HEK293 (cell line): ENCODE data around the gene MYLK.

Experiments
- CTCF ChIA-PET: fragments of 350-600 bp; formaldehyde crosslinking; extraction: SDS; loops from one replicate; lab custom pipeline; 2021; ENCODE audit warnings: antibody characterized with exemption; lab: Yijun Ruan, JAX
- POLR2A ChIA-PET: fragments of 300-600 bp; formaldehyde crosslinking; extraction: SDS; loops from one replicate; lab custom pipeline; 2020; ENCODE audit warnings: antibody characterized with exemption, inconsistent platforms; lab: Yijun Ruan, JAX
- H3K27ac ChIP-seq: fragments of 200-500 bp; sonication (Bioruptor generic); 2 replicates; pipeline ENCODE4 v1.5.1; 2014; ENCODE audit warnings: low read depth, low read length, control low read depth, inconsistent platforms; ENCODE audit errors: extremely low read depth
- H3K36me3 ChIP-seq, 2 experiments: fragments of 200-500 bp in 1 of 2; sonication (Bioruptor generic) in 1 of 2; 1 replicate in 1 of 2; 2 replicates in 1 of 2; pipeline ENCODE4 v1.5.1; 2014 to 2017; ENCODE audit warnings: inconsistent platforms in 2 of 2, low read length in 2 of 2; ENCODE audit not compliant: control insufficient read depth in 2 of 2, insufficient read depth in 1 of 2
- H3K4me1 ChIP-seq: fragments of 200-500 bp; sonication (Bioruptor generic); 2 replicates; pipeline ENCODE4 v1.5.1; 2014; ENCODE audit warnings: mild to moderate bottlenecking, low read length, inconsistent platforms; ENCODE audit not compliant: control insufficient read depth, insufficient read depth
- H3K4me3 ChIP-seq: 2 replicates; pipeline ENCODE4 v1.5.1; 2011; ENCODE audit warnings: low read depth, mild to moderate bottlenecking, control low read depth, low read length, moderate library complexity
- H3K9me3 ChIP-seq: fragments of 200-500 bp; sonication (Bioruptor generic); 2 replicates; pipeline ENCODE4 v1.5.1; 2014; ENCODE audit warnings: low read depth, low read length, inconsistent platforms; ENCODE audit not compliant: control insufficient read depth, insufficient read depth
- KLF7 ChIP-seq: fragments of 450-650 bp; formaldehyde crosslinking; IDR thresholded peaks from 2 replicates; pipeline ENCODE4 v1.5.1; 2016; ENCODE audit warnings: missing biosample characterization, missing genetic modification characterization, borderline replicate concordance
- RBAK ChIP-seq: fragments of 450-650 bp; formaldehyde crosslinking; IDR thresholded peaks from 2 replicates; pipeline ENCODE4 v1.5.1; 2016; ENCODE audit warnings: missing biosample characterization, missing genetic modification characterization
- SP3 ChIP-seq: fragments of 450-650 bp; formaldehyde crosslinking; IDR thresholded peaks from 2 replicates; pipeline ENCODE4 v1.5.1; 2016; ENCODE audit warnings: missing biosample characterization, missing genetic modification characterization
- SP7 ChIP-seq: fragments of 450-650 bp; formaldehyde crosslinking; IDR thresholded peaks from 2 replicates; pipeline ENCODE4 v1.5.1; 2016; ENCODE audit warnings: missing biosample characterization, missing genetic modification characterization
- ZBTB48 ChIP-seq: fragments of 450-650 bp; formaldehyde crosslinking; IDR thresholded peaks from 2 replicates; pipeline ENCODE4 v1.5.1; 2016; ENCODE audit warnings: missing biosample characterization, missing genetic modification characterization
- ZBTB8A ChIP-seq: fragments of 450-650 bp; formaldehyde crosslinking; IDR thresholded peaks from 2 replicates; pipeline ENCODE4 v1.5.1; 2016; ENCODE audit warnings: missing biosample characterization, missing genetic modification characterization
- ZFP3 ChIP-seq: fragments of 450-650 bp; formaldehyde crosslinking; IDR thresholded peaks from 2 replicates; pipeline ENCODE4 v1.5.1; 2016; ENCODE audit warnings: low read depth, missing biosample characterization, missing genetic modification characterization
- ZNF174 ChIP-seq: fragments of 450-650 bp; formaldehyde crosslinking; IDR thresholded peaks from 2 replicates; pipeline ENCODE4 v1.5.0; 2017; ENCODE audit warnings: missing biosample characterization, mild to moderate bottlenecking, missing genetic modification characterization
- ZNF19 ChIP-seq: fragments of 450-650 bp; formaldehyde crosslinking; IDR thresholded peaks from 2 replicates; pipeline ENCODE4; 2016; ENCODE audit warnings: missing biosample characterization, missing genetic modification characterization, low read depth
- ZNF223 ChIP-seq: fragments of 450-650 bp; formaldehyde crosslinking; IDR thresholded peaks from 2 replicates; pipeline ENCODE4 v1.5.1; 2016; ENCODE audit warnings: missing biosample characterization, missing genetic modification characterization
- ZNF341 ChIP-seq: fragments of 450-650 bp; formaldehyde crosslinking; IDR thresholded peaks from 2 replicates; pipeline ENCODE4; 2016; ENCODE audit warnings: low read depth, missing biosample characterization, missing genetic modification characterization
- ZNF350 ChIP-seq: fragments of 450-650 bp; formaldehyde crosslinking; IDR thresholded peaks from 2 replicates; pipeline ENCODE4 v1.5.0; 2017; ENCODE audit warnings: missing biosample characterization, mild to moderate bottlenecking, missing genetic modification characterization
- ZNF362 ChIP-seq: fragments of 450-650 bp; formaldehyde crosslinking; IDR thresholded peaks from 2 replicates; pipeline ENCODE4 v1.5.1; 2016; ENCODE audit warnings: missing biosample characterization, missing genetic modification characterization
- ZNF394 ChIP-seq: fragments of 450-650 bp; formaldehyde crosslinking; IDR thresholded peaks from 2 replicates; pipeline ENCODE4 v1.5.1; 2016; ENCODE audit warnings: missing biosample characterization, missing genetic modification characterization, mild to moderate bottlenecking, moderate library complexity, borderline replicate concordance
- ZNF510 ChIP-seq: fragments of 450-650 bp; formaldehyde crosslinking; IDR thresholded peaks from 2 replicates; pipeline ENCODE4 v1.5.1; 2018; ENCODE audit warnings: mild to moderate bottlenecking, missing genetic modification characterization, missing biosample characterization; ENCODE audit not compliant: insufficient replicate concordance
- ZNF521 ChIP-seq: fragments of 450-650 bp; formaldehyde crosslinking; IDR thresholded peaks from 2 replicates; pipeline ENCODE4 v1.5.1; 2017; ENCODE audit warnings: missing biosample characterization, mild to moderate bottlenecking, missing genetic modification characterization
- ZNF560 ChIP-seq: fragments of 450-650 bp; formaldehyde crosslinking; IDR thresholded peaks from 2 replicates; pipeline ENCODE4 v1.5.1; 2017; ENCODE audit warnings: missing biosample characterization, missing genetic modification characterization, borderline replicate concordance
- ZNF660 ChIP-seq: fragments of 450-650 bp; IDR thresholded peaks from 2 replicates; pipeline ENCODE4 v1.5.1; 2018; ENCODE audit warnings: missing biosample characterization, mild to moderate bottlenecking, missing genetic modification characterization
- ZNF677 ChIP-seq: fragments of 450-650 bp; IDR thresholded peaks from 2 replicates; pipeline ENCODE4 v1.5.0; 2018; ENCODE audit warnings: missing biosample characterization, mild to moderate bottlenecking, missing genetic modification characterization, moderate library complexity
- ZNF776 ChIP-seq: fragments of 450-650 bp; formaldehyde crosslinking; IDR thresholded peaks from 2 replicates; pipeline ENCODE4 v1.5.0; 2017; ENCODE audit warnings: missing biosample characterization, missing genetic modification characterization, borderline replicate concordance
- ZNF791 ChIP-seq: fragments of 450-650 bp; formaldehyde crosslinking; IDR thresholded peaks from 2 replicates; pipeline ENCODE4 v1.5.1; 2016; ENCODE audit warnings: missing biosample characterization, missing genetic modification characterization
- ZNF792 ChIP-seq: fragments of 450-650 bp; formaldehyde crosslinking; IDR thresholded peaks from 2 replicates; pipeline ENCODE4 v1.5.1; 2016; ENCODE audit warnings: missing biosample characterization, missing genetic modification characterization
- TF ChIP-seq, protein P1 (sequence below): fragments of 450-650 bp; formaldehyde crosslinking; IDR thresholded peaks from 2 replicates; pipeline ENCODE4 v1.5.1; 2016; ENCODE audit warnings: missing biosample characterization, missing genetic modification characterization, borderline replicate concordance
- TF ChIP-seq, protein P2 (sequence below): fragments of 450-650 bp; formaldehyde crosslinking; IDR thresholded peaks from 2 replicates; pipeline ENCODE4 v1.5.1; 2016; ENCODE audit warnings: missing biosample characterization, missing genetic modification characterization

The MYLK gene

GRCh38 chr3:123657111-123657510, 227.0 kb downstream of the MYLK start:
- H3K9me3 ChIP-seq = no peaks in the 10 kb centered on the region
- H3K4me3 ChIP-seq = no peak overlapping the region
- H3K4me1 ChIP-seq = no peaks in the 10 kb centered on the region; the same call in 1 of the 2 replicates
- ChIA-PET CTCF (interaction anchor here (0.6 to 2.7 kb wide), 3 partner anchors 39 to 250 kb away, joined by 3 to 12 read pairs (median 3); no protein-coding TSS in a partner anchor), POLR2A (interaction anchor here (0.5 kb wide), 1 partner anchor 24 kb away, joined by 3 read pairs; no protein-coding TSS in a partner anchor)
- no peak overlapping the region for H3K27ac ChIP-seq
- H3K36me3 ChIP-seq = peaks cover 0 to 17% of the 10 kb centered on the region in 2 experiments; a peak in 1 of 3 replicates
- TF ChIP-seq ZNF223 (tag by site-specific recombination) = no peak
- TF ChIP-seq ZNF394 (tag by site-specific recombination) = no peak
- no peak for TF ChIP-seq SP3 (tag by site-specific recombination)
- TF ChIP-seq ZNF660 (tag by site-specific recombination) = no peak
- no peak for TF ChIP-seq ZNF362 (tag by site-specific recombination)
- TF ChIP-seq KLF7 (tag by site-specific recombination) = no peak
- TF ChIP-seq ZNF791 = no peak
- no peak for TF ChIP-seq ZNF341 (tag by site-specific recombination)
- TF ChIP-seq ZNF677 (tag by site-specific recombination) = no peak
- TF ChIP-seq, protein P1, sequence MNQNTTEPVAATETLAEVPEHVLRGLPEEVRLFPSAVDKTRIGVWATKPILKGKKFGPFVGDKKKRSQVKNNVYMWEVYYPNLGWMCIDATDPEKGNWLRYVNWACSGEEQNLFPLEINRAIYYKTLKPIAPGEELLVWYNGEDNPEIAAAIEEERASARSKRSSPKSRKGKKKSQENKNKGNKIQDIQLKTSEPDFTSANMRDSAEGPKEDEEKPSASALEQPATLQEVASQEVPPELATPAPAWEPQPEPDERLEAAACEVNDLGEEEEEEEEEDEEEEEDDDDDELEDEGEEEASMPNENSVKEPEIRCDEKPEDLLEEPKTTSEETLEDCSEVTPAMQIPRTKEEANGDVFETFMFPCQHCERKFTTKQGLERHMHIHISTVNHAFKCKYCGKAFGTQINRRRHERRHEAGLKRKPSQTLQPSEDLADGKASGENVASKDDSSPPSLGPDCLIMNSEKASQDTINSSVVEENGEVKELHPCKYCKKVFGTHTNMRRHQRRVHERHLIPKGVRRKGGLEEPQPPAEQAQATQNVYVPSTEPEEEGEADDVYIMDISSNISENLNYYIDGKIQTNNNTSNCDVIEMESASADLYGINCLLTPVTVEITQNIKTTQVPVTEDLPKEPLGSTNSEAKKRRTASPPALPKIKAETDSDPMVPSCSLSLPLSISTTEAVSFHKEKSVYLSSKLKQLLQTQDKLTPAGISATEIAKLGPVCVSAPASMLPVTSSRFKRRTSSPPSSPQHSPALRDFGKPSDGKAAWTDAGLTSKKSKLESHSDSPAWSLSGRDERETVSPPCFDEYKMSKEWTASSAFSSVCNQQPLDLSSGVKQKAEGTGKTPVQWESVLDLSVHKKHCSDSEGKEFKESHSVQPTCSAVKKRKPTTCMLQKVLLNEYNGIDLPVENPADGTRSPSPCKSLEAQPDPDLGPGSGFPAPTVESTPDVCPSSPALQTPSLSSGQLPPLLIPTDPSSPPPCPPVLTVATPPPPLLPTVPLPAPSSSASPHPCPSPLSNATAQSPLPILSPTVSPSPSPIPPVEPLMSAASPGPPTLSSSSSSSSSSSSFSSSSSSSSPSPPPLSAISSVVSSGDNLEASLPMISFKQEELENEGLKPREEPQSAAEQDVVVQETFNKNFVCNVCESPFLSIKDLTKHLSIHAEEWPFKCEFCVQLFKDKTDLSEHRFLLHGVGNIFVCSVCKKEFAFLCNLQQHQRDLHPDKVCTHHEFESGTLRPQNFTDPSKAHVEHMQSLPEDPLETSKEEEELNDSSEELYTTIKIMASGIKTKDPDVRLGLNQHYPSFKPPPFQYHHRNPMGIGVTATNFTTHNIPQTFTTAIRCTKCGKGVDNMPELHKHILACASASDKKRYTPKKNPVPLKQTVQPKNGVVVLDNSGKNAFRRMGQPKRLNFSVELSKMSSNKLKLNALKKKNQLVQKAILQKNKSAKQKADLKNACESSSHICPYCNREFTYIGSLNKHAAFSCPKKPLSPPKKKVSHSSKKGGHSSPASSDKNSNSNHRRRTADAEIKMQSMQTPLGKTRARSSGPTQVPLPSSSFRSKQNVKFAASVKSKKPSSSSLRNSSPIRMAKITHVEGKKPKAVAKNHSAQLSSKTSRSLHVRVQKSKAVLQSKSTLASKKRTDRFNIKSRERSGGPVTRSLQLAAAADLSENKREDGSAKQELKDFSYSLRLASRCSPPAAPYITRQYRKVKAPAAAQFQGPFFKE (tag by site-specific recombination) = no peak
- TF ChIP-seq, protein P2, sequence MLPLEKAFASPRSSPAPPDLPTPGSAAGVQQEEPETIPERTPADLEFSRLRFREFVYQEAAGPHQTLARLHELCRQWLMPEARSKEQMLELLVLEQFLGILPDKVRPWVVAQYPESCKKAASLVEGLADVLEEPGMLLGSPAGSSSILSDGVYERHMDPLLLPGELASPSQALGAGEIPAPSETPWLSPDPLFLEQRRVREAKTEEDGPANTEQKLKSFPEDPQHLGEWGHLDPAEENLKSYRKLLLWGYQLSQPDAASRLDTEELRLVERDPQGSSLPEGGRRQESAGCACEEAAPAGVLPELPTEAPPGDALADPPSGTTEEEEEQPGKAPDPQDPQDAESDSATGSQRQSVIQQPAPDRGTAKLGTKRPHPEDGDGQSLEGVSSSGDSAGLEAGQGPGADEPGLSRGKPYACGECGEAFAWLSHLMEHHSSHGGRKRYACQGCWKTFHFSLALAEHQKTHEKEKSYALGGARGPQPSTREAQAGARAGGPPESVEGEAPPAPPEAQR (tag by site-specific recombination) = no peak
- TF ChIP-seq SP7 (tag by site-specific recombination) = no peak

GRCh38 chr3:123656691-123657090, 227.4 kb downstream of the MYLK start:
- TF ChIP-seq RBAK (tag by site-specific recombination) (no peak), ZNF174 (tag by site-specific recombination) (no peak), ZNF792 (tag by site-specific recombination) (no peak), ZNF510 (tag by site-specific recombination) (no peak), ZNF521 (tag by site-specific recombination) (no peak), ZNF776 (tag by site-specific recombination) (no peak), ZBTB48 (tag by site-specific recombination) (no peak), ZNF350 (tag by site-specific recombination) (no peak), ZBTB8A (no peak), ZNF19 (no peak), ZNF560 (tag by site-specific recombination) (no peak), ZFP3 (tag by site-specific recombination) (no peak)
- H3K9me3 ChIP-seq = no peaks in the 10 kb centered on the region
- POLR2A ChIA-PET = interaction anchor here (0.5 kb wide), 1 partner anchor 23 kb away, joined by 3 read pairs; no protein-coding TSS in a partner anchor
- no peaks in the 10 kb centered on the region; the same call in 1 of the 2 replicates for H3K4me1 ChIP-seq
- H3K4me3 ChIP-seq = no peak overlapping the region
- peaks cover 0 to 17% of the 10 kb centered on the region in 2 experiments; a peak in 1 of 3 replicates for H3K36me3 ChIP-seq
- H3K27ac ChIP-seq = no peak overlapping the region
- CTCF ChIA-PET = interaction anchor here (0.6 to 2.7 kb wide), 4 partner anchors 14 to 250 kb away, joined by 3 to 12 read pairs (median 3); no protein-coding TSS in a partner anchor
